SH-SY5Y (cell line): Measurements from ENCODE around the gene BRPF3.

Source experiments
- GATA2 ChIP-seq: IDR thresholded peaks from 2 replicates; pipeline ENCODE4 v1.6.1; 2011; ENCODE audit warnings: mild to moderate bottlenecking, low read depth, low read length
- GATA3 ChIP-seq: IDR thresholded peaks from 2 replicates; pipeline ENCODE4 v1.6.1; 2011; ENCODE audit warnings: low read depth, mild to moderate bottlenecking, low read length, moderate library complexity

DNA sequence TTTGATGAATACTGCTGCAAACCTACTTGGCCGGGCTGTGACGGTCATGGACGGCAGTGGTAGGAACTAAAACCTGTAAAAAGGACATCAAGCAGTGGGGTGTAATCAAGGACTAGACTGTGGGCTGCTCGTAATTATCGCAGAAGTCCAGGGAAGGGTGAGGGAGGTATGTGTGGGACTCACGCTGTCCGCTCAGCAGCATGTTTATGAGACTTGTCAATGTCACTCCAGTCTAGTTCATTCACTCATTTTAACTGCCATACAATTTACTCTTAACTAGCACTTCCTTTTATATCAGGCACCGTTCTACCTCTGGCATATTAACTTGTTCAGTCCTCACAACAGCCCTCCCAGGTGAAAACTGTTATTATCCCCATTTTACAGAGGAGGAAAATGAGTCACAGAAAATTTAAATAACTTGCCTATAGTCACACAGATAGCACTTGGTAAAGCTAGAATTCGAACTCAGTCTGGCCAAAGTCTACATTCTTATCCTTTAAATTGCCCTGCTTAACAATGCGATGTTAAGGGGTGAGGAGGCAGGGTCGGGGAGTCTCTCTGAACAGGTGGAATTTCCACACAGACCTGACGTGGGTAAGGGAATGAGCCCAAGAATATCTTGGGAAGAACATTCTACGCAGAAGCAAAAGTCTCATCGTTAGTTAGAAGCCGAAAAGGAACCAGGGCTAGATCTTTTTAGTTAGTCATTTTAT lies 77.4 kb downstream of the BRPF3 start:
- TF ChIP-seq GATA2 (no peak), GATA3 (no peak)
